ENCODE data around the gene MRPS21.

DNA sequence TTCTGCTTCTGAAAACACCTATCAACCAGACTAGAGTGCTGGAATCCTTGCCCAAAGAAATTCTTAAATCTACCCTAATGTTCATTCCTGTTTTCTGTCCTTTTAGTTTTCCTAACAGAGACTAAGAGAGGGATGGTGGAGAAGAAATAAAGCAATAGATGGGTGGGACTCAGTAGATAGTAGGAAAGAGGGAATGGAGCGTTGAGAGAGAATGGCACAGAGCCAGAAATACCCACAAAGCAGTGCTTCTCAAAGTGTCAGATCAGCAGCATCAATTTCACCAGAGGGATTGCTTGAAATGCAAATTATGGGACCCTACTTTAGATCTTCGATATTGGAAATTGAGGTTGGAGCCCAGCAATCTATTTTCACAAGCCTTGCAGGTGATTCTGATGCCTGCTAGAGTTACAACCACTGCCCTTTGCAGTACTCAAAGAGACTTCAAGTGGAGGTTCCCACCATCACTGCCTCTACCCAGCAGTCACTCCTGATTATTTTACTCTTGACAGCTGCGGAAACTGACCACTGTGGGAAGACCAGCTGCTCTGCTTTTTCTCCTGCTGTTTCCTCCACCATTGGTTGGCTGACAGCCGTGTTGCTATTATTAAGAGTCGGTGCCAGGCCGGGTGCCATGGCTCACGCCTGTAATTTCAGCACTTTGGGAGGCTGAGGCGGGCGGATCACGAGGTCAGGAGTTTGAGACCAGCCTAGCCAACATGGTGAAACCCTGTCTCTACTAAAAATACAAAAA lies 16.3 kb downstream of the MRPS21 start:
- TF ChIP-seq ZNF324 (tag by site-specific recombination; IDR thresholded peaks at IDR 0.05) (no peak), ZNF221 (tag by site-specific recombination; IDR thresholded peaks at IDR 0.05; ENCODE audit: borderline replicate concordance) (no peak), BCL11B (tag by site-specific recombination; IDR thresholded peaks at IDR 0.05; ENCODE audit: low read depth) (no peak), ZNF600 (tag by site-specific recombination; IDR thresholded peaks at IDR 0.05) (no peak), ZNF175 (tag by site-specific recombination; IDR thresholded peaks at IDR 0.05) (no peak), TRIM28 (IDR thresholded peaks at IDR 0.05; ENCODE audit: borderline replicate concordance, low read length) (no peak)
- TF ChIP-seq, protein P1, sequence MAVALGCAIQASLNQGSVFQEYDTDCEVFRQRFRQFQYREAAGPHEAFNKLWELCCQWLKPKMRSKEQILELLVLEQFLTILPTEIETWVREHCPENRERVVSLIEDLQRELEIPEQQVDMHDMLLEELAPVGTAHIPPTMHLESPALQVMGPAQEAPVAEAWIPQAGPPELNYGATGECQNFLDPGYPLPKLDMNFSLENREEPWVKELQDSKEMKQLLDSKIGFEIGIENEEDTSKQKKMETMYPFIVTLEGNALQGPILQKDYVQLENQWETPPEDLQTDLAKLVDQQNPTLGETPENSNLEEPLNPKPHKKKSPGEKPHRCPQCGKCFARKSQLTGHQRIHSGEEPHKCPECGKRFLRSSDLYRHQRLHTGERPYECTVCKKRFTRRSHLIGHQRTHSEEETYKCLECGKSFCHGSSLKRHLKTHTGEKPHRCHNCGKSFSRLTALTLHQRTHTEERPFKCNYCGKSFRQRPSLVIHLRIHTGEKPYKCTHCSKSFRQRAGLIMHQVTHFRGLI (tag by site-specific recombination; IDR thresholded peaks at IDR 0.05), result no peak
- TF ChIP-seq, protein P2, sequence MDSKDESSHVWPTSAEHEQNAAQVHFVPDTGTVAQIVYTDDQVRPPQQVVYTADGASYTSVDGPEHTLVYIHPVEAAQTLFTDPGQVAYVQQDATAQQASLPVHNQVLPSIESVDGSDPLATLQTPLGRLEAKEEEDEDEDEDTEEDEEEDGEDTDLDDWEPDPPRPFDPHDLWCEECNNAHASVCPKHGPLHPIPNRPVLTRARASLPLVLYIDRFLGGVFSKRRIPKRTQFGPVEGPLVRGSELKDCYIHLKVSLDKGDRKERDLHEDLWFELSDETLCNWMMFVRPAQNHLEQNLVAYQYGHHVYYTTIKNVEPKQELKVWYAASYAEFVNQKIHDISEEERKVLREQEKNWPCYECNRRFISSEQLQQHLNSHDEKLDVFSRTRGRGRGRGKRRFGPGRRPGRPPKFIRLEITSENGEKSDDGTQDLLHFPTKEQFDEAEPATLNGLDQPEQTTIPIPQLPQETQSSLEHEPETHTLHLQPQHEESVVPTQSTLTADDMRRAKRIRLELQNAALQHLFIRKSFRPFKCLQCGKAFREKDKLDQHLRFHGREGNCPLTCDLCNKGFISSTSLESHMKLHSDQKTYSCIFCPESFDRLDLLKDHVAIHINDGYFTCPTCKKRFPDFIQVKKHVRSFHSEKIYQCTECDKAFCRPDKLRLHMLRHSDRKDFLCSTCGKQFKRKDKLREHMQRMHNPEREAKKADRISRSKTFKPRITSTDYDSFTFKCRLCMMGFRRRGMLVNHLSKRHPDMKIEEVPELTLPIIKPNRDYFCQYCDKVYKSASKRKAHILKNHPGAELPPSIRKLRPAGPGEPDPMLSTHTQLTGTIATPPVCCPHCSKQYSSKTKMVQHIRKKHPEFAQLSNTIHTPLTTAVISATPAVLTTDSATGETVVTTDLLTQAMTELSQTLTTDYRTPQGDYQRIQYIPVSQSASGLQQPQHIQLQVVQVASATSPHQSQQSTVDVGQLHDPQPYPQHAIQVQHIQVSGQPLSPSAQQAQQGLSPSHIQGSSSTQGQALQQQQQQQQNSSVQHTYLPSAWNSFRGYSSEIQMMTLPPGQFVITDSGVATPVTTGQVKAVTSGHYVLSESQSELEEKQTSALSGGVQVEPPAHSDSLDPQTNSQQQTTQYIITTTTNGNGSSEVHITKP (tag by site-specific recombination; IDR thresholded peaks at IDR 0.05), result no peak
- TF ChIP-seq, protein P3, sequence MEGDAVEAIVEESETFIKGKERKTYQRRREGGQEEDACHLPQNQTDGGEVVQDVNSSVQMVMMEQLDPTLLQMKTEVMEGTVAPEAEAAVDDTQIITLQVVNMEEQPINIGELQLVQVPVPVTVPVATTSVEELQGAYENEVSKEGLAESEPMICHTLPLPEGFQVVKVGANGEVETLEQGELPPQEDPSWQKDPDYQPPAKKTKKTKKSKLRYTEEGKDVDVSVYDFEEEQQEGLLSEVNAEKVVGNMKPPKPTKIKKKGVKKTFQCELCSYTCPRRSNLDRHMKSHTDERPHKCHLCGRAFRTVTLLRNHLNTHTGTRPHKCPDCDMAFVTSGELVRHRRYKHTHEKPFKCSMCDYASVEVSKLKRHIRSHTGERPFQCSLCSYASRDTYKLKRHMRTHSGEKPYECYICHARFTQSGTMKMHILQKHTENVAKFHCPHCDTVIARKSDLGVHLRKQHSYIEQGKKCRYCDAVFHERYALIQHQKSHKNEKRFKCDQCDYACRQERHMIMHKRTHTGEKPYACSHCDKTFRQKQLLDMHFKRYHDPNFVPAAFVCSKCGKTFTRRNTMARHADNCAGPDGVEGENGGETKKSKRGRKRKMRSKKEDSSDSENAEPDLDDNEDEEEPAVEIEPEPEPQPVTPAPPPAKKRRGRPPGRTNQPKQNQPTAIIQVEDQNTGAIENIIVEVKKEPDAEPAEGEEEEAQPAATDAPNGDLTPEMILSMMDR (tag by site-specific recombination; IDR thresholded peaks at IDR 0.05), result no peak
